HT1080 (cell line): ENCODE data around the gene ITPR3. TPM values are rescaled to one million over a fixed set of nuclear protein-coding genes. Genes with fewer than 3 reads are reported as not detected.
A peak's percentile ranks its signal among the peaks of the same experiment; 100 is the strongest.

ENCODE experiments used
- DNase-seq: peaks from one replicate; pipeline ENCODE4 v3.0.0-alpha.2; 2015; ENCODE audit warnings: low read depth
- total RNA-seq: library from RNA; depleted of rRNA; stranded (reverse); fragments of >200 nt; shearing (Covaris generic); gene quantifications from 2 replicates; pipeline ENCODE4 v1.2.3, GENCODE V29; 2014

Gene ITPR3
- total RNA-seq, 1 experiment from 2014 or later: 38.3 TPM

DNA sequence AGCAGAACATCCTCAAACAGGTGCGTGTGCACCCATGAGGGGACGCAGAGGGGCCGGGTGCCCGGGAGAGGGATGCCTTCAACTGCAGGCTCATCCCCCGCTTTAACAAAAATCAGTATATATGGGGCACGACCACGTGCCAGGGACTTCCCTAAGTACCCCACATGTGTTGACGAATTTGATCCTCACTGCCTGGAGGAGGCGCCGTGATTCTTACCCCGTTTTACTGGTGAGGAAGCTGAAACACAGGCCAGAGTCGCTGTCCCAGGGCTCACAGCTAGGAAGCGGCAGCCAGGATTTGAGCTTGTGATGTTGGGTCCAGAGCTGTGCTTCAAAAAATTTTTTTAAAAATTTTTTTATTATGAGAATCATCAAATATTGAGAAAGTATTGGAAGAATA lies 44.8 kb downstream of the ITPR3 start:
- no peak for DNase-seq

DNA sequence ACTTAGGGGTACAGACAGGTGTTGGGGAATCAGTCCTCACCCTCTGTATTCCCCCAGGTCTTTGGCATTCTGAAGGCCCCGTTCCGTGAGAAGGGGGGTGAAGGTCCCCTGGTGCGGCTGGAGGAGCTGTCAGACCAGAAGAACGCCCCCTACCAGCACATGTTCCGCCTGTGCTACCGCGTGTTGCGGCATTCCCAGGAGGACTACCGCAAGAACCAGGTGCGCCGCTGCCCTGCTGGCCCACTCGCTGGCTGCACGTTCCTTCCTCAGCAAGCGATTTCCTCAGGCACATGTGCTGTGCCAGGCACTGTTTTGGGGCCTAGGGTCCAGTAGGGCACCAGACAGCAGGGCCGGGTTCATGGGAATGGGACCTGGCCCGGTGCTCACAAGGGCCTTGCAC lies 46.0 kb downstream of the ITPR3 start:
- no peak for DNase-seq

DNA sequence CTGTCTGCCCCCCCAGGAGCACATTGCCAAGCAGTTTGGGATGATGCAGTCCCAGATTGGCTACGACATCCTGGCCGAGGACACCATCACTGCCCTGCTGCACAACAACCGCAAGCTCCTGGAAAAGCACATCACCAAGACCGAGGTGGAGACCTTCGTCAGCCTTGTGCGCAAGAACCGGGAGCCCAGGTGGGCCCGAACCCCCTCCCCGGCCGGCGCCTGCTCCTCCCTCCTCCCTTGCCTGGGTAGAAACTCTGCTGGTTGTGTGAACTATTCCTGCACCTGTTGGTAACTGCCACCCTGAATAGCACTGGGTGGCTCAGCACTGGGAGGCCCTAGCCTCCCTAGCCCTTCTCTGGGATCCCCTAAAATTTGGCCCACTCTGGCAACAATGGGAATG lies 46.7 kb downstream of the ITPR3 start:
- DNase-seq: no peak

DNA sequence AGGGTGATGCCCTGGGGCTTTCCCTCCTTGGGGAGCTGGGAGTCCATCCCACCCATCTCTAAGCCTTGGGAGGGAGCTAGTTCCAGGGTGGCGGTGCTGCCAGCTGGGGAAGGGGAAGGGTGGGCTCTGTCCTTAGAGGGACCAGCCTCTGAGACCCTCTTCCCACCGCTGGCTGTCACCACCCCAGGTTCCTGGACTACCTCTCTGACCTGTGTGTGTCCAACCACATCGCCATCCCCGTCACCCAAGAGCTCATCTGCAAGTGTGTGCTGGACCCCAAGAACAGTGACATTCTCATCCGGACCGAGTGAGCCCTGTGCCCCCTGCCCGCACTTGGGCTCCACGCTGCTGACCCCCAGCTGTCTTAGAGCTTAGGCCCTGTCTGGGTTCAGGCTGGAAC lies 47.2 kb downstream of the ITPR3 start:
- no peak for DNase-seq

DNA sequence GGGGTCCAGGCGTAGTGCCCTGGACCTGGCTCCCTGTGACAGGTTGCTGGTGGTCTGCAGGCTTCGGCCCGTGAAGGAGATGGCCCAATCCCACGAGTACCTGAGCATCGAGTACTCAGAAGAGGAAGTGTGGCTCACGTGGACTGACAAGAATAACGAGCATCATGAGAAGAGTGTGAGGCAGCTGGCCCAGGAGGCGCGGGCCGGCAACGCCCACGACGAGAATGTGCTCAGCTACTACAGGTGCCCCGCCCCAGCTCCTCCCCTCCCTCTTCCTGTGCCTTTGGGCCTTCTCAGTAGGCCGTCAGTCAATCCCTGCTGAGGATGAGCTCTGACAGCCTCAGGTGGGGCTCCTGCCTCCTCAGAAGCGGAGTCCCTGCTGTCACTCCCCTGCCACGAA lies 47.8 kb downstream of the ITPR3 start:
- DNase-seq: peak; percentile 28

DNA sequence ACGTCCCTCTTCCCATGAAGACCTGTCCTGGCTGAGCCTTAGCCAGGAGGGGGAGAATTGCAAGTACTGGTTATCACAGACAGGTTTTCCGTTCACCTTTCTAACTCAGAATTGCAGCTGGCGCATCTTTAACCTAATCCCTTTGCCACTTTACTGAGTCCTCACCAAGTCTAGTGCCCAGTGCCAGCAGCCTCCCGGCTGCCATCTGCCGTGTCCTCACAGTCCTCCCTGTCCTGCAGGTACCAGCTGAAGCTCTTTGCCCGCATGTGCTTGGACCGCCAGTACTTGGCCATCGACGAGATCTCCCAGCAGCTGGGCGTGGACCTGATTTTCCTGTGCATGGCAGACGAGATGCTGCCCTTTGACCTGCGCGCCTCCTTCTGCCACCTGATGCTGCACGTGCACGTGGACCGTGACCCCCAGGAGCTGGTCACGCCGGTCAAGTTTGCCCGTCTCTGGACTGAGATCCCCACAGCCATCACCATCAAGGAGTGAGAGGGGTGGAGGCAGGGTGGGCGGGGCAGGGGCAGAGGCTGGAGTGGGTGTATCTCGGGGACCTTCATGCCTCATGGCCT lies 49.1 kb downstream of the ITPR3 start:
- no peak for DNase-seq

DNA sequence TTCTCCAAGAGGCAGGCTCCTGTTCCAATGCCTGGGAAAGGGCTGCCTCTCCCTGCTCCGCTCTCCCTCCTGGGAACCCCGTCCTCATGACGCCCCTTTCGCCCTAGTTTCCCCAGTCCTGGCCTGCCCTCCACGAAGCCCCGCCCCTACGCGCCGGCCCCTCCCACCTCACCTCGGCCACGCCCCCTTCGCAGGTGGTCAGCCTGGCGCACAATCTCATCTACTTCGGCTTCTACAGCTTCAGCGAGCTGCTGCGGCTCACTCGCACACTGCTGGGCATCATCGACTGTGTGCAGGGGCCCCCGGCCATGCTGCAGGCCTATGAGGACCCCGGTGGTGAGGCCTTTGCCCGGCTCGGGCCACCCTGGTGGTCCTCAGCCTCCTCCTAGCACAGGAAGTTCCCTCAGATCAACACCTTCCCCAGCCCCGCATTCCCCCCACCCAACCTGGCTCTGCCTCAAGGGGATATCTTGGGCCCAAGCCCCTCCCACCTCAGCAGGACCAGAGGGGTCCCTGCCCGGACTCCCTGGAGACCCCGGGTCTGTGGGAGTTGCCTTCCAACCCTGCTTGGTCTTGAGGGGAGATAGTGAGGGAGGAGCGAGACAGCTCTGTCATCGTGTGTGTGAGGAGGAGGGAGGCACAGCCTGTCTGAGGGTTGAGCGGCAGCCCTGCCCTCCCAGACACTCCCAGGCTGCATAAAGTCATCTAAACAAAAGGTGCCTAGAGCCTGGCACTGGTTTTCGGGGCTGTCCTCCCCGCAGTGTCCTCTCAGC lies 50.0 kb downstream of the ITPR3 start:
- DNase-seq: peak; percentile 17

DNA sequence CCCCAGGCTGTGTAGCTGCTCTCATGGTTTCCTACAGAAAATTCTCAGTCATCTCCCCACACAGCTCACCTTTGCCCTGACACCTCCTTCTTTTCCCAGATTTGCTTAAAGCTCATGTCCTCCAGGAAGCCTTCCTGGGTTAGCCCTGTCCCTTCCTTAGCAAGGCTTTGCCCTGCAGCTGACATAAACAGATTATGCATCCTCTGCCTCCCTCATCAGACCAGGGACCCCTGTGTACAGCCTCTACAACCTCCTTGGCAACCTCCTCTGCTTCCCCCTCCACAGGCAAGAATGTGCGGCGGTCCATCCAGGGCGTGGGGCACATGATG lies 50.6 kb downstream of the ITPR3 start:
- no peak for DNase-seq

DNA sequence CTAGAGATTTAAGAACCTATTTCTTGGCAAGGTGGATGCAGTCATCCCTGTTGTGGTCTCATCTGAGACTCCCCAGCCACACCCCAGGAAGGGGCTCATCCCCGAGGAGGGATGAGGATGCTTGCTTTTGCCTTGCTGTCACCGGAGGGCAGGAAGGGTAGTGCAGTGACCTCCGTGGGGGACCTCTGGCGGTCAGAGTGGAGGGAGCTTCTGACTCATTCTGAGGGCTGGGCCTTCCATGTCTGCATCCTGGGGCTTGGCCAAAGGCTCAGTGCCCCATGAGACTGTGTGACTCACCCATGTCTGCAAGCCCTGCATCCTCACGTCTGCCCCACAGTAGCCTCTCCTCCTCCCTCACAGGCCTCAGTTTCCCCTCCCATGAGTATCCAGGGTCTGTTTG lies 51.7 kb downstream of the ITPR3 start:
- DNase-seq: peak; percentile 97

DNA sequence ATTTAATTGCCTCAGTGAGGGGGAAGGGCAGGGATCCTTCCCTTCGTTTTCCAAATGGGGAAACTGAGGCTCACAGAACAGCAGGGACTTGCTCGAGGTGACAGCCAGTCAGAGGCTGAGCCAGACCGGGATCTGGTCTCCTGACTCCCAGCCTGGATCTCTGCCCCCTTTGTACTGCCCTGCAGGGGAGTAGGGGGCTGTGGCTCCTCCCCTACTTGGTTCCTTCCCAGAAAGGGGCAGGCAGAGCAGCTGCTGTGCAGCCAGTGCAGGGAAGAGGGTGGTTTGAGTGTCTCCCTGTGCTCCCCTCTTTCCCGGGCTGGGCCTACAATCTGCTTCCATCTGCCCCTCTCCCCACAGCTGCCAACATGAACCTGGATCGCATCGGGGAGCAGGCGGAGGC lies 52.7 kb downstream of the ITPR3 start:
- no peak for DNase-seq

DNA sequence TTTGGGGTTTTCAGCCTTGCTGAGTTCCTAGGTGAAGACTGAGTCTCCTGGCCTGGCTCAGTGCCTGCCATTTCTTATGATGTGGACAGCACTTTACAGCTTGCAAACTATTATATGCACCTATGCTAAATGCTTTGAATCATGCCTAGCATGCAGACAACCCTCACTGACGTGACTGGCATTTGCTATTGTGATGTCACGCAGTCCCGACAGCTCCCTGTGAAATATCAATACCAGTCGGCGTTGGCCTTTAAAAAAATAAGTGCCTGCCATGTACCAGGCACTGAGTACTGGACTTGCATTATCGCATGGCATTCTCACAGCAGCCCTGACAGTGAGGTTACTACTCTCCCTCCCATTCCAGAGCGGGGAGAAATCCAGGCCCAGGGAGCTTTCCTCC lies 54.8 kb downstream of the ITPR3 start:
- DNase-seq: no peak

DNA sequence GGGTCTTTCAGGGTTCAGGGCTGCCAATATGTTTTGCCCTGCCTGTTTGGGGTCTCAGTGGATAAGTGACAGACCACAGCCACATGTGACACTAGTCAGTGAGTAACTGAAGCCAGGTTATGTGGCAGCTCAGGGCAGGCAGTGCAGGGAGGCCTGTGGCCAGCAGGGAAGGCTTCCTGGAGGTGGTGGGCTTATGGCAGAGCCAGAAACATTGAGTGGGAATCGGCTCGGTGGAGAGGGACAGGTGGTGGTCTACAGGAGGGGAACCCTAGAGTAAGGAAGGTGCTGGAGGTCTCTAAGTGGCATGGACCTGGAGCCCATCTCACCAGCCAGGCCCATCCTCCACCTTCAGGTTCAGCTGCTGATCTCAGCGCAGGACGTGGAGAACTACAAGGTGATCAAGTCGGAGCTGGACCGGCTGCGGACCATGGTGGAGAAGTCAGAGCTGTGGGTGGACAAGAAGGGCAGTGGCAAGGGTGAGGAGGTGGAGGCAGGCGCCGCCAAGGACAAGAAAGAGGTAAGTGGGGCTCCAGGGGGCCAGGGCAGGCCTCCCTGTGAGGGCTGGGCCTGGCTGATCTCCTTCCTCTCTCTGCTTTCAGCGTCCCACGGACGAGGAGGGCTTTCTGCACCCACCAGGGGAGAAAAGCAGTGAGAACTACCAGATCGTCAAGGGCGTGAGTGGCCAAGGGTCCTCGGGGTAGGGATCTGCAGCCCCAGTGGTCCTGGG lies 55.5 kb downstream of the ITPR3 start:
- DNase-seq: no peak

DNA sequence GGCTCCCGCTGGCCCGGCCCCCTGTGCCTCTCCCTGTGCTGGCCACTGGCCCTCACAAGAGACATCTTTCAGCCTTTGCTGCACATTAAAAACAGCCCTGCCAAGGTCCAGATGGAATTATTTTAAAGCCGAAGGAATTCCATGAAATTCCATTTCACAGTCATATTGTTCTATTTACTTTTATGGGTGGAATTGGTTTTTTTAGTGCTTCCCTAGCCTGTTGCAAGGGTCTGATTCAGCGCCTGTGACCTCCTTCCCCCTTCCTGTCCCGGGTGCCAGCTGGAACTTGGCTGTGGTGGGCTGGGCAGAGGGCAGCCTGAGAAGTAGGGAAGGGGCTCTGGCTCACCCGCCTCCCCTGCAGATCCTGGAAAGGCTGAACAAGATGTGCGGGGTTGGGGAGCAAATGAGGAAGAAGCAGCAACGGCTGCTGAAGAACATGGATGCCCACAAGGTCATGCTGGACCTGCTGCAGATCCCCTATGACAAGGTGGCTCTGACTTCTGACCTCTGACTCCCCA lies 56.1 kb downstream of the ITPR3 start:
- DNase-seq: no peak

DNA sequence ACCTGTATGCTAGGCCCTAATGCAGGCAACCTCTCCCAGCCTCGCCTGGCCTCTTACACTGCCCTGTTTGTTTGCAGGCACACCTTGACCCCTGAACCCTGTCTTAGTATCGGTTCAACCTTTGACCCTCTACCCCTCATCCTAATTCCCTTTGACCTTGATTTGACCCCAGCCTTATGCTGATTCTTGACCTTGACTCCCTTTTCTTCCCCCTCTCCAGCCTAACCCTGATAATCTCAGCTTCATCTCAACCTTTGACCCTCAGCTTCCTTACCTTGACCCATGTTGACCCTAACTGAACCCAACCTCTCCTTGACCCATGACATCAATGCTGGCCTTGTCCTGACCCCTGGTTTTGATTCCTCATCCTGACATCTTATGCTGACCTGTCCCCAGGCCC lies 56.6 kb downstream of the ITPR3 start:
- no peak for DNase-seq

DNA sequence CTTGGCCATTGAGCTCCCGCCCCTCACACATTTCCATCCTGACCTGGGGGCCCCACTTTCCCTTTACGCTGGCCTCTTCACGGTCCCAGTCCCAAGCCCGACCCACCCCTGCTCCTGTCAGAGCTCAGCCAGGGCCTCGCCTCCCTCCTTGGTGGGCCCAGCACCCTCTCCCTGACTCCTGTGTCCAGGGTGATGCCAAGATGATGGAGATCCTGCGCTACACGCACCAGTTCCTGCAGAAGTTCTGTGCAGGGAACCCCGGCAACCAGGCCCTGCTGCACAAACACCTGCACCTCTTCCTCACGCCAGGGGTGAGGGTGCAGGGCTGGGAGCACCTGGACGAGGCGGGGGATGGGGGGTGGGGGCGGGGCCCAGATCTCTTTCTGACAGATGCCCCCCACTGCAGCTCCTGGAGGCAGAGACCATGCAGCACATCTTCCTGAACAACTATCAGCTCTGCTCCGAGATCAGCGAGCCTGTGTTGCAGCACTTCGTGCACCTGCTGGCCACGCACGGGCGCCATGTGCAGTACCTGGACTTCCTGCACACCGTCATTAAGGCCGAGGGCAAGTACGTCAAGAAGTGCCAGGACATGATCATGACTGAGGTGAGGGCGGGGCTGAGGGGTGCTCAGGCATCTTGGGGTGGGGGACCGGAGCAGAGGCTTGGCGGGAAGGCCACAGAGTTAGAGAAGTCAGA lies 57.3 kb downstream of the ITPR3 start:
- no peak for DNase-seq

DNA sequence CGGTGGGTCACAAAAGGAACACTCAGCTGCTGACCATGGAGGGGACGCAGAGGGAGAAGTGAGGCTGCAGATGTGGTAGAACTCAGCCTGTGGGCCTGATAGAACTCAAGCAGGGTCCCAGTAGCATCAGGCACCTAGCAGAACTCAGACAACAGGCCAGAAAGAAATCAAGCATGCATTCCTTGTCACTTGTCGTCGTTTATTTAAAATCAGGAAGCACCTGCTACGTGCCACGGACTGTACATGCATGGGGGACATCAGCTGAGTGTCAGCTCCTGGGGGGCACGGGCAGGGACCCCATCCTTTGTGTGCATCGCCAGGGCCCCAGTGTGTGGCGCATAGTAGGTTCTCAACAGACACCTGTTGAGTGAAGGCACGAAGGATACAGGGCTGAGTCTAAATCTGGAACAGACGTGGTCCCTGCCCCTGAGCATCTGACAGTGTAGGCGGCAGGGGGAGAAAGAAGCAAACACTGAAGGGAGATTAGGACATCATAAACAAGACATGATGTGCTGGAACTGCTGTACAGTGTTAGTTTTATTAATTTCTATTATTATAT lies 57.9 kb downstream of the ITPR3 start:
- no peak for DNase-seq

DNA sequence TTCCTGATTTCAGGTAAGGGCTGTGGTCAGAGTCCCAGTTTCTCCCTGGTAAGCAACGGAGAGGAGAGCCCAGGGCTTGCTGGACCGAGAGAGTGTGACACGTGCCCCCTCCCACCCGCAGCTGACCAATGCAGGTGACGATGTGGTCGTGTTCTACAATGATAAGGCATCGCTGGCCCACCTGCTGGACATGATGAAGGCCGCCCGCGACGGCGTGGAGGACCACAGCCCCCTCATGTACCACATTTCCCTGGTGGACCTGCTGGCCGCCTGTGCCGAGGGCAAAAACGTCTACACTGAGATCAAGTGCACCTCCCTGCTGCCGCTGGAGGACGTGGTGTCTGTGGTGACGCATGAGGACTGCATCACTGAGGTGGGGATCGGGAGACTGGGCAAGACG lies 58.6 kb downstream of the ITPR3 start:
- no peak for DNase-seq

DNA sequence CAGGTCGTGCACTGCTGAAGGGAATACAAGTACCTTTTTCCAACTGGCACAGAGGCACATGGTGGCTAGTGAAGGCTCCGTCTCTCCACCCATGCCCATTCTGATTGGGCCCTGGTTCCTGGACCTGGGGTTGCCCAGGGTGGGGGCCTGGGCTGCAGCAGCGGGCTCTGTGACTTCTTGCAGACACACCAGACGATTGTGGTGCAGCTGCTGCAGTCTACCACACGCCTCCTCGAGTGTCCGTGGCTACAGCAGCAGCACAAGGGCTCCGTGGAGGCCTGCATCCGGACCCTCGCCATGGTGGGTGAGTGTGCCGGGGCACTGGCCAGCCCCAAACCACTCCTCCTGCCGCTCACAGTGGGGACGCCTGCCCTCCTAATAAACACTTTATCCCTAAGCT lies 61.2 kb downstream of the ITPR3 start:
- DNase-seq: no peak

DNA sequence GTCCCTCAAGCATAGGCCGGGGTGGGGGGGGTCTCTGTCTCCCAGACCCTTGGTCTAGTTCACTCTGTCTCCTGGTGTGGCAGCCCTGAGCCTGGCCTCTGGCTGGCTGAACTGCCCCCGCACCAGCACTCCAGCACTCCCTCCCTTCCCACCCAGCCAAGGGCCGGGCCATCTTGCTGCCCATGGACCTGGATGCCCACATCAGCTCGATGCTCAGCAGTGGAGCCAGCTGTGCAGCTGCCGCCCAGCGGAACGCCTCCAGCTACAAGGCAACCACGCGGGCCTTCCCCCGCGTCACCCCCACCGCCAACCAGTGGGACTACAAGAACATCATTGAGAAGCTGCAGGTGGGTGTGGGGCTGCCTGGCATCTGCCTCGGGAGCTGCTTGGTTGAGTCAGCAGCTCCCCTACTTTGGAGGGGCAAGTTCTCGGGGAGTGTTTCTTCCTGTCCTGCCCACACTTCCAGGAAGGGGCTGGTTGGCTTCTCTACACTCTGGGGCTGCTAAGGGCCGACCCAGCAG lies 62.0 kb downstream of the ITPR3 start:
- peak; percentile 18 for DNase-seq

DNA sequence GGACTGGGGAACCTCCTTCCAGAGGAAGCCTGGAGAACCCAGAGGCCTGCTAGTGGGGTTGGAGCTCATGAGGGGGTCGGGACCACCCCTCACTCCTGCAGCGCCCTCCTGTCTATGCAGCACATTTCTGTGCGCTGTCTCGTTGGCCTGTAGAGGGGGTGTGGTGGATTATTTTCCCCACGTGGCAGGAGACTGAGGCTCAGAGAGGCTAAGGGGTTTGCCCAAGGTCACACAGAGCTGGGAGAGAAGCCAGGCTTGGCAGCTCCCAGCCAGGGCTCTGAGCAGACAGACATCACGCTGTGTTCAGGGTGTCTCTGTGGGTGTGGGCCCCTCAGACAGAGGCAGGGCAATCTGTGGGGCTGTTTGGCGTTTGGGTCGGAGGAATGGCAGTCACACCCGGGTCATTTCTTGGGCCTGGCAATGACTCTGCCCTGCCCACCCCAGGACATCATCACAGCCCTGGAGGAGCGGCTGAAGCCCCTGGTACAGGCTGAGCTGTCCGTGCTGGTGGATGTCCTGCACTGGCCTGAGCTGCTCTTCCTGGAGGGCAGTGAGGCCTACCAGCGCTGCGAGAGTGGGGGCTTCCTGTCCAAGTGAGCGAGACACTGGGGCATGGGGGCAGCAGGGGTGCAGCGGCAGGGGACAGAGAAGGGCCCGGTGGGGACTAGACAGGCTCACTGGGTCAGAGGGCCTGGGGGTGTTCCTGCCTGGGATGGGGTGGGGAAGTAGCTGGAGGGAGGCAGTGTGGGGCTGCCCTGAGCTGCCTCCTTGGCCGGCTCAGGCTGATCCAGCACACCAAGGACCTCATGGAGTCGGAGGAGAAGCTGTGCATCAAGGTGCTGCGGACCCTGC lies 62.7 kb downstream of the ITPR3 start:
- no peak for DNase-seq
